Astrocyte (in vitro differentiated cells and primary cell): Measurements from ENCODE around the gene C1QTNF5. TPM values are rescaled to one million over a fixed set of nuclear protein-coding genes. Genes with fewer than 3 reads are reported as not detected.
A peak's percentile ranks its signal among the peaks of the same experiment; 100 is the strongest.

Experiments
- DNase-seq: peaks from one replicate; pipeline ENCODE4 v3.0.0-alpha.2; 2010; ENCODE audit warnings: low read depth
- FAIRE-seq: peaks from 2 replicates; lab custom pipeline; 2011; peaks lifted over from hg19 to GRCh38; lab: Jason Lieb, UNC
- H2AFZ ChIP-seq: 2 replicates; pipeline ENCODE4 v1.6.0; 2012; ENCODE audit warnings: low read depth, low read length, inconsistent platforms
- H3K27ac ChIP-seq: 2 replicates; pipeline ENCODE4 v1.5.1; 2011; ENCODE audit warnings: low read depth, low read length, inconsistent platforms
- H3K27me3 ChIP-seq: 2 replicates; pipeline ENCODE4 v1.6.0; 2011; ENCODE audit warnings: low read length, inconsistent platforms; ENCODE audit not compliant: insufficient read depth
- H3K36me3 ChIP-seq: 2 replicates; pipeline ENCODE4 v1.5.1; 2011; ENCODE audit warnings: low read length, inconsistent platforms; ENCODE audit not compliant: insufficient read depth
- H3K4me1 ChIP-seq: 2 replicates; pipeline ENCODE4 v1.5.1; 2011; ENCODE audit warnings: low read length, inconsistent platforms; ENCODE audit not compliant: insufficient read depth
- H3K4me2 ChIP-seq: 2 replicates; pipeline ENCODE4 v1.6.0; 2012; ENCODE audit warnings: low read length, inconsistent platforms
- H3K4me3 ChIP-seq: 2 replicates; pipeline ENCODE4 v1.5.1; 2011; ENCODE audit warnings: low read depth, mild to moderate bottlenecking, low read length, inconsistent platforms; ENCODE audit not compliant: insufficient read depth
- H3K79me2 ChIP-seq: 2 replicates; pipeline ENCODE4 v1.6.0; 2012; ENCODE audit warnings: mild to moderate bottlenecking, low read length, inconsistent platforms; ENCODE audit not compliant: insufficient read depth
- H3K9ac ChIP-seq: 2 replicates; pipeline ENCODE4 v1.6.0; 2012; ENCODE audit warnings: mild to moderate bottlenecking, low read length, inconsistent platforms
- H3K9me3 ChIP-seq: 2 replicates; pipeline ENCODE4 v1.5.1; 2012; ENCODE audit warnings: low read depth, mild to moderate bottlenecking, low read length, inconsistent platforms; ENCODE audit not compliant: insufficient read depth
- H4K20me1 ChIP-seq: 2 replicates; pipeline ENCODE4 v1.6.0; 2012; ENCODE audit warnings: low read length, inconsistent platforms; ENCODE audit not compliant: insufficient read depth
- H3K27ac Mint-ChIP-seq: one replicate; pipeline ENCODE4 v1.8.0; 2021; ENCODE audit warnings: mild to moderate bottlenecking, mixed read lengths; ENCODE audit not compliant: unreplicated experiment
- H3K27me3 Mint-ChIP-seq: one replicate; pipeline ENCODE4 v1.8.0; 2021; ENCODE audit warnings: low read depth, mixed read lengths; ENCODE audit not compliant: unreplicated experiment
- H3K36me3 Mint-ChIP-seq: one replicate; pipeline ENCODE4 v1.8.0; 2021; ENCODE audit warnings: low read depth, mixed read lengths; ENCODE audit not compliant: unreplicated experiment
- H3K4me1 Mint-ChIP-seq: one replicate; pipeline ENCODE4 v1.8.0; 2021; ENCODE audit warnings: low read depth, mixed read lengths; ENCODE audit not compliant: unreplicated experiment
- H3K4me3 Mint-ChIP-seq: one replicate; pipeline ENCODE4 v1.8.0; 2021; ENCODE audit warnings: mild to moderate bottlenecking, moderate library complexity, mixed read lengths; ENCODE audit not compliant: unreplicated experiment
- H3K9me3 Mint-ChIP-seq: one replicate; pipeline ENCODE4 v1.8.0; 2021; ENCODE audit warnings: mild to moderate bottlenecking, mixed read lengths; ENCODE audit not compliant: unreplicated experiment
- EZH2 ChIP-seq: IDR thresholded peaks from 2 replicates; pipeline ENCODE4 v1.6.1; 2012; ENCODE audit warnings: mild to moderate bottlenecking, low read length, inconsistent platforms; ENCODE audit not compliant: insufficient read depth
- total RNA-seq: library from RNA; stranded (reverse); gene quantifications from 2 replicates; pipeline ENCODE4 v1.2.1, GENCODE V29; 2021
- TF ChIP-seq, protein P1 (sequence below): IDR thresholded peaks from 2 replicates; pipeline ENCODE4 v1.5.1; 2011; ENCODE audit warnings: low read depth, mild to moderate bottlenecking, inconsistent platforms, low read length, moderate library complexity; ENCODE audit not compliant: insufficient read depth

The C1QTNF5 gene
- total RNA-seq, 1 donor from 2014 or later = 6.3 TPM

DNA sequence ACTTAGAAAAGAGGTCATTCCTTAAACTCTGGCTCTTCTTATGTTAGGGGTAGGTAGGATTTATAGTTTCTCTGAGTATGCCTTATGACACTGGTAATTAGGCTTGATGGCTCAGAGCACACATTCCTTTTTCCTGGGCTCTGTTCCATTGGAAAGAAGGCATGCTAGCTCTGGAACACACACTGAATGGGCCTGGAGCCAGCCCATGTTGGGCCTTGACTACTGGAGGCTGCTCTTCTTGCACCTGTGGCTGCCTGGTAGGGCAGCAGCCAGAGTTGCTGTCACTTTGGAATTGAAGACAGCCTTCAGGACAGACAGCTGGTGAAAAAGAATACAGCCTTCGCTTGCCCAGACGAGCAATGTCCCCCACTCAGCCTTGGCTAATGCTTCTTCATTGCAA is 42.0 kb downstream of the C1QTNF5 start:
- no peak for TF ChIP-seq EZH2
- TF ChIP-seq, protein P1, sequence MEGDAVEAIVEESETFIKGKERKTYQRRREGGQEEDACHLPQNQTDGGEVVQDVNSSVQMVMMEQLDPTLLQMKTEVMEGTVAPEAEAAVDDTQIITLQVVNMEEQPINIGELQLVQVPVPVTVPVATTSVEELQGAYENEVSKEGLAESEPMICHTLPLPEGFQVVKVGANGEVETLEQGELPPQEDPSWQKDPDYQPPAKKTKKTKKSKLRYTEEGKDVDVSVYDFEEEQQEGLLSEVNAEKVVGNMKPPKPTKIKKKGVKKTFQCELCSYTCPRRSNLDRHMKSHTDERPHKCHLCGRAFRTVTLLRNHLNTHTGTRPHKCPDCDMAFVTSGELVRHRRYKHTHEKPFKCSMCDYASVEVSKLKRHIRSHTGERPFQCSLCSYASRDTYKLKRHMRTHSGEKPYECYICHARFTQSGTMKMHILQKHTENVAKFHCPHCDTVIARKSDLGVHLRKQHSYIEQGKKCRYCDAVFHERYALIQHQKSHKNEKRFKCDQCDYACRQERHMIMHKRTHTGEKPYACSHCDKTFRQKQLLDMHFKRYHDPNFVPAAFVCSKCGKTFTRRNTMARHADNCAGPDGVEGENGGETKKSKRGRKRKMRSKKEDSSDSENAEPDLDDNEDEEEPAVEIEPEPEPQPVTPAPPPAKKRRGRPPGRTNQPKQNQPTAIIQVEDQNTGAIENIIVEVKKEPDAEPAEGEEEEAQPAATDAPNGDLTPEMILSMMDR = no peak
- H3K4me2 ChIP-seq = no peak overlapping the region
- no peak overlapping the region for H2AFZ ChIP-seq
- Mint-ChIP-seq H3K4me1 (peaks cover 8% of the 10 kb centered on the region), H3K4me3 (no peak overlapping the region), H3K27me3 (no peaks in the 10 kb centered on the region), H3K36me3 (peaks cover 28% of the 10 kb centered on the region), H3K27ac (no peak overlapping the region), H3K9me3 (no peaks in the 10 kb centered on the region)
- peaks cover 39% of the 10 kb centered on the region for H3K36me3 ChIP-seq
- DNase-seq = no peak
- H4K20me1 ChIP-seq = no peaks in the 10 kb centered on the region
- H3K27ac ChIP-seq = no peak overlapping the region
- no peaks in the 10 kb centered on the region for H3K79me2 ChIP-seq
- H3K4me3 ChIP-seq = no peak overlapping the region
- no peaks in the 10 kb centered on the region for H3K4me1 ChIP-seq
- no peak overlapping the region for H3K9ac ChIP-seq
- H3K27me3 ChIP-seq = no peaks in the 10 kb centered on the region
- H3K9me3 ChIP-seq = no peaks in the 10 kb centered on the region
- no peak for FAIRE-seq

DNA sequence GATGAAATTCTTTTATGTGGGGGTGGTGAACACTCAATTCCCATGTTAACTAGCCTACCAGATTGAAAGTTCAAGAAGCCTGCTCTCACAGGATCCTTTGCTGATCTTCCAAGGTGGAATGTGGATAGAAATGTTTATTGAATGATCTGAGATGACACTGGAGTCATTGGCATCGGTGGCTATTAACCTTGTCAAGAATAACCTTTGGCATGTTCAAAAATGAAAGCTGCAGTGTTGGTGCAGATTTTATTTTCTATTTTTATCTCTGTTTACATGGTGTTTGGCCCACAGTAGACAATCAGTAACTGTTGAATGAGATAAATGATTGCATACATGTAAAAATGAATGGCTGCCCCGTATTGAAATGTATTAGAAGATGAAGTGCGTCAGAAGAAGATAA is 42.7 kb downstream of the C1QTNF5 start:
- Mint-ChIP-seq H3K27ac (peak overlapping the region; percentile 31), H3K27me3 (no peaks in the 10 kb centered on the region), H3K4me3 (no peak overlapping the region), H3K36me3 (peaks cover 27% of the 10 kb centered on the region), H3K4me1 (peaks cover 8% of the 10 kb centered on the region), H3K9me3 (no peaks in the 10 kb centered on the region)
- H3K4me2 ChIP-seq = no peak overlapping the region
- H3K4me1 ChIP-seq = no peaks in the 10 kb centered on the region
- no peak overlapping the region for H3K4me3 ChIP-seq
- no peaks in the 10 kb centered on the region for H3K9me3 ChIP-seq
- no peaks in the 10 kb centered on the region for H3K79me2 ChIP-seq
- no peak overlapping the region for H3K9ac ChIP-seq
- H3K27ac ChIP-seq = no peak overlapping the region
- DNase-seq (no peak), FAIRE-seq (no peak)
- no peaks in the 10 kb centered on the region for H4K20me1 ChIP-seq
- no peaks in the 10 kb centered on the region for H3K27me3 ChIP-seq
- TF ChIP-seq EZH2 = no peak
- TF ChIP-seq, protein P1 = no peak
- no peak overlapping the region for H2AFZ ChIP-seq
- peaks cover 31% of the 10 kb centered on the region for H3K36me3 ChIP-seq

DNA sequence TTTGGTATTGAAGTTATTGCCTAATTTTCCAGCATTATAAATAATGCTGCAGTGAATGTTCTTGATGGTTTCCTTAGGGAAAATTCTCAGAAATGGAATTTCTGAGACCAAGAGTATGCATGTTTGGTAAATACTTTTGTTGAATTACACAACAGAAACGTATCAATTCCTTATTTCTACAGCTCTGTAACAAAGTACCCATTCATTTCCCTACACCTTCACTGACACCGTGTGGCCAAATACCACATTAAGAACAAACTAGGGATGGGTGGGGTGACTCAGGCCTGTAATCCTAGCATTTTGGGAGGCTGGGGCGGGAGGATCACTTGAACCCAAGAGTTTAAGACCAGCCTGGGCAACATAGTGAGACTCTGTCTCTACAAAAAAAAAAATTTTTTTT is 45.5 kb downstream of the C1QTNF5 start:
- Mint-ChIP-seq H3K9me3 (no peaks in the 10 kb centered on the region), H3K4me1 (peaks cover 8% of the 10 kb centered on the region), H3K4me3 (no peak overlapping the region), H3K27me3 (no peaks in the 10 kb centered on the region), H3K36me3 (peaks cover 23% of the 10 kb centered on the region), H3K27ac (no peak overlapping the region)
- Histone ChIP-seq H3K4me2 (no peak overlapping the region), H4K20me1 (no peaks in the 10 kb centered on the region), H3K9ac (no peak overlapping the region), H3K36me3 (peaks cover 30% of the 10 kb centered on the region), H3K79me2 (no peaks in the 10 kb centered on the region), H3K27me3 (no peaks in the 10 kb centered on the region), H3K27ac (no peak overlapping the region), H2AFZ (no peak overlapping the region), H3K9me3 (peaks cover 6% of the 10 kb centered on the region), H3K4me1 (no peaks in the 10 kb centered on the region), H3K4me3 (no peak overlapping the region)
- FAIRE-seq (no peak), DNase-seq (no peak)
- no peak for TF ChIP-seq EZH2
- TF ChIP-seq, protein P1 = no peak
